Left ventricle myocardium inferior (tissue), 1 donor: ENCODE results near the gene ATP2C2. TPM values are rescaled to one million over a fixed set of nuclear protein-coding genes. Genes with fewer than 3 reads are reported as not detected.

Experiments
- DNase-seq: peaks from one replicate; pipeline ENCODE4 v3.0.0-alpha.2; 2020
- H3K27ac ChIP-seq: fragments of 200-600 bp; replicated peaks from 2 replicates; pipeline ENCODE4 v1.8.0; 2021
- H3K27me3 ChIP-seq: fragments of 200-600 bp; 2 replicates; pipeline ENCODE4 v1.8.0; 2021; ENCODE audit warnings: low read depth
- H3K36me3 ChIP-seq: fragments of 200-600 bp; 2 replicates; pipeline ENCODE4 v1.8.0; 2021
- H3K4me1 ChIP-seq: fragments of 200-600 bp; 2 replicates; pipeline ENCODE4 v1.8.0; 2021
- H3K4me3 ChIP-seq: fragments of 200-600 bp; 2 replicates; pipeline ENCODE4 v1.8.0; 2021; ENCODE audit warnings: mild to moderate bottlenecking, moderate library complexity
- H3K9me3 ChIP-seq: fragments of 200-600 bp; replicated peaks from 2 replicates; pipeline ENCODE4 v1.8.0; 2021
- CTCF ChIP-seq: fragments of 200-600 bp; IDR thresholded peaks from 2 replicates; pipeline ENCODE4 v1.8.0; 2021; ENCODE audit warnings: antibody characterized with exemption, mild to moderate bottlenecking, borderline replicate concordance
- intact Hi-C: fragments of 100-400 bp; cut with micrococcal nuclease; formaldehyde crosslinking; loops from one replicate; pipeline ENCODE4 v1.11.0; 2022
- total RNA-seq: library from RNA; stranded (reverse); fragmentation: NEBNext Ultra II Directional; extraction: Animal tissue kit (Norgen Biotek cat#: 25700); gene quantifications from one replicate; pipeline ENCODE4 v1.2.1, GENCODE V29; 2021
- donor health status: DM: no; HTN: yes; CAD: no; lungs with severe emphysema.

Gene ATP2C2
- total RNA-seq, 1 donor from 2014 or later: not detected

GRCh38 chr16:84421081-84421937 lies 53.0 kb downstream of the ATP2C2 start:
- intact Hi-C loops: no loop called here
- no peaks in the 10 kb centered on the region for H3K9me3 ChIP-seq
- H3K27me3 ChIP-seq: peaks cover 58% of the 10 kb centered on the region
- no peak for TF ChIP-seq CTCF
- no peak overlapping the region for H3K27ac ChIP-seq
- DNase-seq: no peak
- no peaks in the 10 kb centered on the region for H3K4me1 ChIP-seq
- H3K36me3 ChIP-seq: no peaks in the 10 kb centered on the region
- no peak overlapping the region for H3K4me3 ChIP-seq

DNA sequence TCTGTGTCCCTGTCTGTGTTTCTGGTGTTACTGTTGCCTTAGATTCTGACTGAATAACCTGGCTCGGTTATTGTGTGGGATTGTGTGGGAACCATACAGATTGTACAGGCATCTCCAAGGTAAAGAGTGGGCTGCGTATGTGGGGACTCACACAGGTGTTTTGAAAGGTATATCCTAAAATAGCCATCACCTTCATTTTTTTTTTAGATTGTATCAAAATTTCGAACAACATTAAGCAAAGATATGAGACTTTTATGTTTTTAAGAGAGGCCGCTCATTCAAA lies 53.5 kb downstream of the ATP2C2 start:
- H3K36me3 ChIP-seq: no peaks in the 10 kb centered on the region

DNA sequence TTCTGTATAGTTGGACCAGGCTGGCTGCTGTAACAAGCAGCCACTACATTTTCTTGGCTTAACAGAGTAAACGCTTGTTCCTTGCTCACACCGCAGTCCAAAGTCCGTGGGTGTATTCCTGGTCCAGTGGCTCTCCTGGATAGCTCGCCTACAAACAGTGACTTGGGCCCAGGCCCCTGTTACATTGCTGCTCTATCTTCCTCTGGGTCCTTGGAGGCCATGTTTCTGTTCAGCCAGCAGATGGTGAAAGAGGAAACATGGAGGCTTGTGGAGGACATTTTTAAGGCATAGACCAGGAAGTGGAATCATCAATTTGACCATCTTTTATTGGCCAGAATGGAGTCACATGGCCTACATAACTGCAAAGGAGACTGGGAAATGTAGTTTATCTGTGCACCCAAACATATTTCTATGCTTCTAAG lies 55.1 kb downstream of the ATP2C2 start:
- Histone ChIP-seq H3K4me1 (no peaks in the 10 kb centered on the region), H3K4me3 (no peak overlapping the region), H3K36me3 (no peaks in the 10 kb centered on the region), H3K9me3 (no peaks in the 10 kb centered on the region), H3K27me3 (peaks cover 58% of the 10 kb centered on the region), H3K27ac (no peak overlapping the region)
- intact Hi-C loops: no loop called here
- no peak for TF ChIP-seq CTCF
- DNase-seq: no peak

More for the DNA sequence above, 53.5 kb downstream of the ATP2C2 start:
- Histone ChIP-seq H3K4me3 (no peak overlapping the region), H3K27me3 (peaks cover 58% of the 10 kb centered on the region), H3K27ac (no peak overlapping the region), H3K9me3 (no peaks in the 10 kb centered on the region), H3K4me1 (no peaks in the 10 kb centered on the region)
- no peak for DNase-seq
- intact Hi-C loops: no loop called here
- no peak for TF ChIP-seq CTCF

GRCh38 chr16:84425696-84426095 lies 57.4 kb downstream of the ATP2C2 start:
- no peak overlapping the region for H3K27ac ChIP-seq
- no peak overlapping the region for H3K4me3 ChIP-seq
- H3K4me1 ChIP-seq: no peaks in the 10 kb centered on the region
- DNase-seq: no peak
- no peak for TF ChIP-seq CTCF
- H3K9me3 ChIP-seq: no peaks in the 10 kb centered on the region
- intact Hi-C loops: no loop called here
- peaks cover 53% of the 10 kb centered on the region for H3K27me3 ChIP-seq
- no peaks in the 10 kb centered on the region for H3K36me3 ChIP-seq

GRCh38 chr16:84426804-84427203 lies 58.5 kb downstream of the ATP2C2 start:
- no peaks in the 10 kb centered on the region for H3K36me3 ChIP-seq
- TF ChIP-seq CTCF: no peak

More at GRCh38 chr16:84426804-84427203, 58.5 kb downstream of the ATP2C2 start:
- Histone ChIP-seq H3K4me3 (no peak overlapping the region), H3K27ac (no peak overlapping the region), H3K4me1 (no peaks in the 10 kb centered on the region), H3K9me3 (no peaks in the 10 kb centered on the region), H3K27me3 (peaks cover 58% of the 10 kb centered on the region)
- no peak for DNase-seq
- intact Hi-C loops: no loop called here
